Caco-2 (cell line): ENCODE results near the gene SH3RF1. TPM values are rescaled to one million over a fixed set of nuclear protein-coding genes. Genes with fewer than 3 reads are reported as not detected.

ENCODE experiments used
- BruUV-seq: library from RNA; stranded (reverse); fragments of 400-500 nt; replicated peaks from 2 replicates; lab custom pipeline; 2021; lab: Mats Ljungman, UMichigan
- CTCF ChIA-PET: fragments of 300-600 bp; sonication (Branson Sonifier 250); formaldehyde crosslinking; loops from one replicate; lab custom pipeline; 2022; ENCODE audit warnings: antibody characterized with exemption; lab: Charles Lee
- POLR2A ChIA-PET: fragments of 300-600 bp; sonication (Branson Sonifier 250); formaldehyde crosslinking; loops from one replicate; lab custom pipeline; 2022; ENCODE audit warnings: antibody characterized with exemption; lab: Charles Lee
- DNase-seq, 2 experiments: peaks; one replicate each; pipeline versions ENCODE4 v3.0.0 to v3.0.0-alpha.2; 2020 to 2022
- H3K27me3 ChIP-seq: replicated peaks from 2 replicates; pipeline ENCODE4 v1.6.0; 2011; ENCODE audit warnings: low read length; ENCODE audit not compliant: control insufficient read depth, insufficient read depth
- H3K36me3 ChIP-seq: 2 replicates; pipeline ENCODE4 v1.5.1; 2011; ENCODE audit warnings: low read length; ENCODE audit not compliant: control insufficient read depth, insufficient read depth
- H3K4me1 ChIP-seq: fragments of 250-450 bp; sonication (Bioruptor Pico); 2 replicates; pipeline ENCODE4 v1.5.1; 2020; ENCODE audit warnings: mild to moderate bottlenecking
- H3K4me3 ChIP-seq: 2 replicates; pipeline ENCODE4 v1.5.1; 2011; ENCODE audit warnings: low read depth, mild to moderate bottlenecking, control low read depth, low read length
- H3K9me3 ChIP-seq: fragments of 250-450 bp; sonication (Bioruptor Pico); 2 replicates; pipeline ENCODE4 v1.5.1; 2020; ENCODE audit warnings: mild to moderate bottlenecking, moderate library complexity
- H3K27ac Mint-ChIP-seq: one replicate; pipeline ENCODE4 v1.8.0; 2022; ENCODE audit warnings: mixed read lengths; ENCODE audit not compliant: unreplicated experiment
- H3K27me3 Mint-ChIP-seq: one replicate; pipeline ENCODE4 v1.8.0; 2022; ENCODE audit warnings: mixed read lengths; ENCODE audit not compliant: insufficient read depth, unreplicated experiment
- H3K36me3 Mint-ChIP-seq: one replicate; pipeline ENCODE4 v1.8.0; 2022; ENCODE audit warnings: mild to moderate bottlenecking, mixed read lengths; ENCODE audit not compliant: insufficient read depth, unreplicated experiment
- H3K4me1 Mint-ChIP-seq: one replicate; pipeline ENCODE4 v1.8.0; 2022; ENCODE audit warnings: low read depth, mixed read lengths; ENCODE audit not compliant: unreplicated experiment
- H3K4me3 Mint-ChIP-seq: one replicate; pipeline ENCODE4 v1.8.0; 2022; ENCODE audit warnings: mild to moderate bottlenecking, moderate library complexity, mixed read lengths; ENCODE audit not compliant: unreplicated experiment
- H3K9me3 Mint-ChIP-seq: one replicate; pipeline ENCODE4 v1.8.0; 2022; ENCODE audit warnings: mixed read lengths; ENCODE audit not compliant: unreplicated experiment
- CTCF ChIP-seq, 2 experiments: fragments of 200-600 bp in 1 of 2; IDR thresholded peaks; 1 replicate in 1 of 2; 2 replicates in 1 of 2; pipeline versions ENCODE4 v1.5.1 to v1.8.0; 2011 to 2022; ENCODE audit warnings: antibody characterized with exemption in 1 of 2, control low read depth in 1 of 2, inconsistent platforms in 1 of 2, low read depth in 1 of 2, low read length in 1 of 2, mild to moderate bottlenecking in 1 of 2, moderate library complexity in 1 of 2; ENCODE audit not compliant: insufficient read depth in 1 of 2, severe bottlenecking in 1 of 2, unreplicated experiment in 1 of 2
- intact Hi-C: fragments of 100-400 bp; cut with micrococcal nuclease; formaldehyde crosslinking; loops from one replicate; pipeline ENCODE4 v1.10.0; 2022; ENCODE audit not compliant: unreplicated experiment
- total RNA-seq: library from RNA; stranded (reverse); gene quantifications from 2 replicates; pipeline ENCODE4 v1.2.3, GENCODE V29; 2022

Gene SH3RF1
- total RNA-seq, 1 experiment from 2014 or later: 25.1 TPM

- H3K36me3 Mint-ChIP-seq: peaks cover 15% of the 10 kb centered on the region
- no peak for DNase-seq
These were observed 62.2 kb downstream of the SH3RF1 start for GRCh38 chr4:169208516-169208915.

GRCh38 chr4:169208090-169208455 lies 62.7 kb downstream of the SH3RF1 start:
- Mint-ChIP-seq H3K36me3 (peaks cover 11% of the 10 kb centered on the region), H3K4me3 (peak overlapping the region; percentile 51), H3K27ac (no peak overlapping the region), H3K9me3 (no peaks in the 10 kb centered on the region), H3K27me3 (no peaks in the 10 kb centered on the region), H3K4me1 (peaks cover 29% of the 10 kb centered on the region)
- Histone ChIP-seq H3K27me3 (no peaks in the 10 kb centered on the region), H3K36me3 (no peaks in the 10 kb centered on the region), H3K4me3 (no peak overlapping the region), H3K9me3 (no peaks in the 10 kb centered on the region), H3K4me1 (peaks cover 41% of the 10 kb centered on the region)
- ChIA-PET CTCF (no interaction called here), POLR2A (no interaction called here)
- no TSS peak for BruUV-seq
- peak; percentile 48 to 65 for DNase-seq
- TF ChIP-seq CTCF (IDR thresholded peaks at IDR 0.05; ENCODE audit: insufficient read depth in 1 of 2, low read depth in 1 of 2, low read length in 1 of 2, severe bottlenecking in 1 of 2, unreplicated experiment in 1 of 2): no peak
- intact Hi-C loops: loop anchor here (2.0 kb wide), 2 partner anchors 57 to 63 kb away; partner anchors contain the start of gene SH3RF1

More at GRCh38 chr4:169208516-169208915, 62.2 kb downstream of the SH3RF1 start:
- Mint-ChIP-seq H3K9me3 (no peaks in the 10 kb centered on the region), H3K27ac (peak overlapping the region; percentile 11), H3K27me3 (no peaks in the 10 kb centered on the region), H3K4me3 (peak overlapping the region; percentile 51), H3K4me1 (peaks cover 32% of the 10 kb centered on the region)
- CTCF ChIA-PET: no interaction called here
- no TSS peak for BruUV-seq
- no peak overlapping the region for H3K4me3 ChIP-seq
- H3K9me3 ChIP-seq: no peaks in the 10 kb centered on the region
- POLR2A ChIA-PET: no interaction called here
- intact Hi-C loops: loop anchor here (2.0 kb wide), 2 partner anchors 58 to 62 kb away; partner anchors contain the start of gene SH3RF1
- no peaks in the 10 kb centered on the region for H3K27me3 ChIP-seq
- no peaks in the 10 kb centered on the region for H3K36me3 ChIP-seq
- TF ChIP-seq CTCF (IDR thresholded peaks at IDR 0.05; ENCODE audit: insufficient read depth in 1 of 2, low read depth in 1 of 2, low read length in 1 of 2, severe bottlenecking in 1 of 2, unreplicated experiment in 1 of 2): no peak
- H3K4me1 ChIP-seq: peaks cover 41% of the 10 kb centered on the region

GRCh38 chr4:169207436-169208089 lies 63.2 kb downstream of the SH3RF1 start:
- no TSS peak for BruUV-seq
- Histone ChIP-seq H3K36me3 (no peaks in the 10 kb centered on the region), H3K4me3 (no peak overlapping the region), H3K9me3 (no peaks in the 10 kb centered on the region), H3K27me3 (no peaks in the 10 kb centered on the region), H3K4me1 (peaks cover 47% of the 10 kb centered on the region)
- intact Hi-C loops: loop anchor here (2.0 kb wide), 2 partner anchors 57 to 63 kb away; partner anchors contain the start of gene SH3RF1
- Mint-ChIP-seq H3K27ac (no peak overlapping the region), H3K4me1 (peaks cover 30% of the 10 kb centered on the region), H3K36me3 (peaks cover 11% of the 10 kb centered on the region), H3K27me3 (no peaks in the 10 kb centered on the region), H3K9me3 (no peaks in the 10 kb centered on the region), H3K4me3 (peak overlapping the region; percentile 51)
- POLR2A ChIA-PET: no interaction called here
- no peak for DNase-seq
- TF ChIP-seq CTCF (IDR thresholded peaks at IDR 0.05; ENCODE audit: insufficient read depth in 1 of 2, low read depth in 1 of 2, low read length in 1 of 2, severe bottlenecking in 1 of 2, unreplicated experiment in 1 of 2): no peak
- CTCF ChIA-PET: no interaction called here
